ENCODE data around the gene PAGE2B. TPM values are rescaled to one million over a fixed set of nuclear protein-coding genes. Genes with fewer than 3 reads are reported as not detected.

PAGE2B gene
- not detected in 3 replicates for total RNA-seq

DNA sequence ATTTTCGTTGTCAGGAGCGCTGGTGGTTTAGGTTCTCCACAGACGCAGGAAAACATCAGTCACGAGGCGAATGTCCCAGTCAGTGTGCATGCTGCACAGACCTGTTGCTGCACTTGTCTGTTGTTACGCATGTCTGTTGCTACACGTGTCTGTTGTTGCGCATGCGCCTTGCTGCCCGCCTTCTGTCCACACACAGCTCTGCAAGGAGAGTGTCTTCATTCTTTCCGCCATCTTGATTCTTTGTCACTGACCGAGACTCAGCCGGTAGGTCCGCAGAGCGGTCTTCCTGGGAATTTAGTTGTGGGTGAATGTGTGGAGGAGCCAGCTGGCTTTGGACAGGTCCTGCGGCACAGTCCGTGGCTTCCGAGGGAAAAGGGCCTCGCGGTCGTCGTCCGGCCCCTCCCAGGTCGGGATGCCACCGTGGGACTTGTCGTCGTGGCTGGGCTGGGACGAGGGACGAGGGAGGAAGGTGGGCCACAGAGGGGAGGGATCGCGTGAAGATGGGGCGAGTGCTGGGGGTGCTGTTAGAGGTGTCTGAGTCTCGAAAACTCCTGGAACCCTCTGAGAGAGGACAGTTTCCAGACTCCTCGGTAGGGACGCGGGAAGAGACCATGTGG is at the start of gene PAGE2B:
TSS of gene PAGE2B (plus strand) at position 180 of the 617 bp plus-strand sequence. CDS start 1,012 bp downstream, outside the sequence.
- Mint-ChIP-seq H3K9me3 (peaks cover 31% of the 10 kb centered on the region), H3K4me1 (no peaks in the 10 kb centered on the region), H3K36me3 (no peaks in the 10 kb centered on the region), H3K4me3 (no peak within 1 kb of the TSS), H3K27me3 (ENCODE audit: low read depth) (no peaks in the 10 kb centered on the region), H3K27ac (no peak within 1 kb of the TSS)
- no peak for DNase-seq (ENCODE audit: low spot score in 2 of 2, unreplicated experiment in 2 of 2)
- TF ChIP-seq, protein P1, sequence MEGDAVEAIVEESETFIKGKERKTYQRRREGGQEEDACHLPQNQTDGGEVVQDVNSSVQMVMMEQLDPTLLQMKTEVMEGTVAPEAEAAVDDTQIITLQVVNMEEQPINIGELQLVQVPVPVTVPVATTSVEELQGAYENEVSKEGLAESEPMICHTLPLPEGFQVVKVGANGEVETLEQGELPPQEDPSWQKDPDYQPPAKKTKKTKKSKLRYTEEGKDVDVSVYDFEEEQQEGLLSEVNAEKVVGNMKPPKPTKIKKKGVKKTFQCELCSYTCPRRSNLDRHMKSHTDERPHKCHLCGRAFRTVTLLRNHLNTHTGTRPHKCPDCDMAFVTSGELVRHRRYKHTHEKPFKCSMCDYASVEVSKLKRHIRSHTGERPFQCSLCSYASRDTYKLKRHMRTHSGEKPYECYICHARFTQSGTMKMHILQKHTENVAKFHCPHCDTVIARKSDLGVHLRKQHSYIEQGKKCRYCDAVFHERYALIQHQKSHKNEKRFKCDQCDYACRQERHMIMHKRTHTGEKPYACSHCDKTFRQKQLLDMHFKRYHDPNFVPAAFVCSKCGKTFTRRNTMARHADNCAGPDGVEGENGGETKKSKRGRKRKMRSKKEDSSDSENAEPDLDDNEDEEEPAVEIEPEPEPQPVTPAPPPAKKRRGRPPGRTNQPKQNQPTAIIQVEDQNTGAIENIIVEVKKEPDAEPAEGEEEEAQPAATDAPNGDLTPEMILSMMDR (IDR thresholded peaks at IDR 0.05; ENCODE audit: unreplicated experiment), result no peak

- H3K9me3 Mint-ChIP-seq, result peaks cover 22% of the 10 kb centered on the region
- no peaks in the 10 kb centered on the region for H3K36me3 Mint-ChIP-seq
- no peaks in the 10 kb centered on the region for H3K4me1 Mint-ChIP-seq
- H3K4me3 Mint-ChIP-seq, result no peak overlapping the region
- TF ChIP-seq, protein P1 (IDR thresholded peaks at IDR 0.05; ENCODE audit: unreplicated experiment), result no peak
- no peak overlapping the region for H3K27ac Mint-ChIP-seq
- no peaks in the 10 kb centered on the region for H3K27me3 Mint-ChIP-seq (ENCODE audit: low read depth)
- DNase-seq (ENCODE audit: low spot score in 2 of 2, unreplicated experiment in 2 of 2), result no peak
Observed at GRCh38 chrX:55026143-55026542, 48.7 kb upstream of the PAGE2B start.

DNA sequence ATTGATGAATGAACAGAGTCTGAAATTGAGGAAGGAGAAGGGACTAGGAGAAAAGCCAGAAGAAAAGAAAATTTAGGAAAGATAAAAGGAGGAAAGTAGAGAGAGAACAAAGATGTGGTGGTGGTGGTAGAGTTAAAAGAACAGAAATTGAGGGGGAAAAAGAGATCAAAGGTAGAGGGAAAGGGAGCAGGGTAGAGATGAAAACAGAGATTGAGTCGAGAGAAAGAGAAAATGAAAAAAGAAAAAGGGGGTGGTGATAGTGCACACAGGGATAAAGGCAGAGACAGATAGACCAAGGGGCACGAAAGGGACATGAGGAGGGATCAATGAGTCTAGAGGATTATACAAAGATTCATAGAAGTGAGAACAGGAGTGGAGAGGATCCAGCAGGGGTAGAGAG is 48.0 kb upstream of the PAGE2B start:
- H3K9me3 Mint-ChIP-seq, result peaks cover 23% of the 10 kb centered on the region
- no peaks in the 10 kb centered on the region for H3K36me3 Mint-ChIP-seq
- H3K27ac Mint-ChIP-seq, result no peak overlapping the region
- no peak for DNase-seq (ENCODE audit: low spot score in 2 of 2, unreplicated experiment in 2 of 2)
- no peaks in the 10 kb centered on the region for H3K4me1 Mint-ChIP-seq
- H3K4me3 Mint-ChIP-seq, result no peak overlapping the region
- H3K27me3 Mint-ChIP-seq (ENCODE audit: low read depth), result no peaks in the 10 kb centered on the region
- TF ChIP-seq, protein P1 (IDR thresholded peaks at IDR 0.05; ENCODE audit: unreplicated experiment), result no peak

DNA sequence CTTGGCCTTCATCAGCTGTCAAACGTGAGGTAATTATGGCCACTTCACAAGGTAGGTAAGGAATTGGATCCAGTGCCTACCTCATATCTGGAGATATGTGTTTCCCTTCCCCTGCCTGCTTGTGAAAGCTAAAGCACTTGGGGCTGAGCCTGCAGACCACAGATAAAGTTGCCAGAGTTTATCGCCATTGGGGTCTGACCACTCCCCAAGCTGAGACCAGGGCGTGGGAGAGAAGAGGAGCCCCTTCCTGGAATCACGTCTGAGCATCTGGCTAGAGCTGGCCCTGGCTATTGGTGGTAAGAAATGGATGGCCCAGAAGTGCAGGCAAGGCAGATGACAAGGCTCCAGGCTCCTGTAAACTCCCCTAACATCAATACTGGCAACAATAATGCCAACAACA is 46.8 kb upstream of the PAGE2B start:
- H3K9me3 Mint-ChIP-seq, result peaks cover 23% of the 10 kb centered on the region
- H3K27ac Mint-ChIP-seq, result no peak overlapping the region
- no peaks in the 10 kb centered on the region for H3K27me3 Mint-ChIP-seq (ENCODE audit: low read depth)
- TF ChIP-seq, protein P1 (IDR thresholded peaks at IDR 0.05; ENCODE audit: unreplicated experiment), result no peak
- no peak for DNase-seq (ENCODE audit: low spot score in 2 of 2, unreplicated experiment in 2 of 2)
- no peaks in the 10 kb centered on the region for H3K36me3 Mint-ChIP-seq
- H3K4me3 Mint-ChIP-seq, result no peak overlapping the region
- H3K4me1 Mint-ChIP-seq, result no peaks in the 10 kb centered on the region

DNA sequence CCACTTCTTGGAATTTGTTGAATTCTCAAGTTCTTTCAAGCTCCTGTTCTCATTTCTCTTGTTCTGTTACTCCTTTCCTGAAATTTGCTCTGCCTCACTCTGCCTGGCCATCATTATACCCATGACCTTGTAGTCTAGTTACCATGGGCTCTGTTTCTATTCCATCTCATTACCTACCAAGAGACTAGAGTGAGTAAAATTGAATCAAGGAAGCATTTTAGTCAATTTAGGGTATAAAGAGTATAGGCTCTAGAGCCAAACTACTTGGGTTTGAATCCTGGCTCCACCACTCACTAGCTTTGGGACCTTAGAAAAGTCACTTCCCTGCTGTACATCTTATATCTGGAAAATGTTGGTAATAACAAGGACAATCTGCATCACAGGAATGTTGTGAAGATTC is 46.2 kb upstream of the PAGE2B start:
- Mint-ChIP-seq H3K27ac (no peak overlapping the region), H3K4me3 (no peak overlapping the region), H3K27me3 (ENCODE audit: low read depth) (no peaks in the 10 kb centered on the region), H3K4me1 (no peaks in the 10 kb centered on the region), H3K36me3 (no peaks in the 10 kb centered on the region), H3K9me3 (peaks cover 23% of the 10 kb centered on the region)
- DNase-seq (ENCODE audit: low spot score in 2 of 2, unreplicated experiment in 2 of 2), result no peak
- TF ChIP-seq, protein P1 (IDR thresholded peaks at IDR 0.05; ENCODE audit: unreplicated experiment), result no peak

Measured in mesothelial cell of epicardium (in vitro differentiated cells).